ENCODE results near the gene DLG3.
"Not testable (repeated sequence)": the region's sequence is repeated elsewhere in the genome, so short reads cannot be mapped to it uniquely, and the experiment has no call there.

Gene DLG3

DNA sequence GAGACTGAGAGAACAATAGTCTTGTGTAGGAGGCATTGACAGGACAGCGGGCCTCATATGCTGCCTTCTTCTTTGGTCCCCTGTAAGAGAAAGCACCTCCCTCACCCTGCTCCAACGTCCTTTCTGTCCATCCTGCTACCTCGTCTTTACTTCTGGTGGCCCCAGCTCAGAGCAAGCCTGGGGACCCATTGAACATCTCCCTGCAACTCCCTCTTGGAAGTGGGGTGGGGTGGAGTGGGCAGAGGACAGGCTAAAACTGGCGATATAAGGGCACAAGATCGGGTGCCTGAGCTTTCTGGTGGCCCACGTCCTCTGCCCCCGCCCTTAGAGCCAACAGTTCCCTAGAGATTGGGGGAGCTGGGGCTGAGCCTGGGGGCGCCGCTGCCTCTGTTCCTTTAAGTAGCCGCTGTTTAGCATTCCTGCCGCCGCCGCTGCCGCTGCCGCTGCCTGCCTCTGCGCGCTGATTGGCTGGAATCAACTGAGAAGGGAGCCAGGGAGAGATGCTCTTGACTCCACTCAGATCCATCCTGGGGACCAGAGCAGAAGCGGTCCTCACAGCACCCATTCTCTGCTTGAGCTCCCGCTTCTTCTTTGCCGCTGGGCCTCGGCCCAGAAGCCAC, at the start of gene DLG3:
TSS of gene DLG3 (plus strand) at position 510 of the 620 bp plus-strand sequence. CDS start 367 bp downstream, outside the sequence.
- DNase-seq: no peak

DNA sequence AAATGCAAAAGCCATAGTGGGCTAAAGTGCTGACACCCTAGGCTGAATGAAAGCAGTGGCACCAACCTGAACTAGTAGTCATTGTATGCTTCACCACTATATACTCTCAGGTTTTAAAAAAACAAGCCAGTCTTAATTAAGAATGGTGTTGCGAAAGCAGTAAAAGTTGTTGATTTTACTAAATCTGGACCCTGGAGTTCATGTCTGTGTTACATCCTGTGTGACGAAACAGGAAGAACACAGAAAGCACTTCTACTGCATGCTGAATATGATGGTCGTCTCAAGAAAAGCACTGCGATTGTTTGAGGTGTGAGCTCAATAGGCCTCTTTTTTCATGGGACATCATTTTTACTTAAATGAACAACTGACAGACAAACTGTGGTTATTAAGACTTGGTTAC, 45.7 kb upstream of the DLG3 start:
- no peak for DNase-seq

DNA sequence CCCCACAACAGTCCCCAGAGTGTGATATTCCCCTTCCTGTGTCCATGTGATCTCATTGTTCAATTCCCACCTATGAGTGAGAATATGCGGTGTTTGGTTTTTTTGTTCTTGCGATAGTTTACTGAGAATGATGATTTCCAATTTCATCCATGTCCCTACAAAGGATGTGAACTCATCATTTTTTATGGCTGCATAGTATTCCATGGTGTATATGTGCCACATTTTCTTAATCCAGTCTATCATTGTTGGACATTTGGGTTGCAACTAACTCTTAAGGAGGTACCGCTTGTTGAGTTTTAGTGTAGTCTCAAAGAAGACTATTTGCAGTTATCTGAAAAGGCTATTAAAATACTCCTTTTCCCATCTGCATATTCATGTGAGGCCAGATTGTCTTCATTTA, 44.5 kb upstream of the DLG3 start:
- not testable (repeated sequence) for DNase-seq

DNA sequence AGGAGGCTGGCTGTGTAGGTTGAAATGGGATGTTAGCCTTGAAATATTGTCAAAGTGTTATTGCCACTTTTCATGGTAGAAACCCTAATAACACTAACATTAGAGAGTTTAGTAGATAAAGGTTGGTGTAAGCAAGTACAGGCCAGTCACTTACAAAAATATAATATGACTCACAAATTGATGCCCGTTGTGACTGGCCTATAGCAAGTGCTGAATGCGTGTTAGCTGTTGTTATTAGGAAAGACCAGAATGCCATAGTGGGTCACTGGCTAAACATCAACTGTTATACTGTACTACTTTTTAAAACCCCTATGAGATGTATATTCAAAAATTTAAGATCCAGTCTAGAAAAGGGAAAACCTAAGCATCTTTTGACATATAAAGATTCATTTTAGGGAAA, 41.9 kb upstream of the DLG3 start:
- no peak for DNase-seq

- no peak for DNase-seq
Observed at GRCh38 chrX:70405003-70405402, 39.6 kb upstream of the DLG3 start.

DNA sequence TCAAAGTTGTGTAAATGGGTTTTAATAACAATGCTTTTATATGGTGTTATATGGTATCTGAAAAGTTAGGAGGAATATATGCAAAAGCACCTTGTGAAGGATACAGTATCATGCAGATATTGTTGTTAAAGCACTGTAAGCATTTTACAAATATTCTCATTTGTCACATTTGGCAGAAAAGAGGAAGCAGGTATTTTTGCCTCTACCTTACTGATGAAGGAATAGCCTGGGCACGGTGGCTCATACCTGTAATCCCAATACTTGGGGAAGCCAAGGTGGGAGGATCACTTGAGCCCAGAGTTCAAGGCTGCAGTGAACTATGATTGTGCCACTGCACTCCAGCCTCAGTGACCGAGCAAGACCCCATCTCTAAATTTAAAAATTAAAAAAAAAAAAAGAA, 33.7 kb upstream of the DLG3 start:
- DNase-seq: no peak

- DNase-seq: no peak
Observed at GRCh38 chrX:70411475-70411874, 33.2 kb upstream of the DLG3 start.

GRCh38 chrX:70421618-70422017, 23.0 kb upstream of the DLG3 start:
- no peak for DNase-seq

- DNase-seq: no peak
Observed at GRCh38 chrX:70422851-70423341, 21.7 kb upstream of the DLG3 start, which contains the start of gene GDPD2. Gene GDPD2, plus strand, starts transcription at chrX:70423314. Its CDS starts 1,671 bp downstream, at chrX:70424985.

- DNase-seq: no peak
Observed at GRCh38 chrX:70423936-70424675, 20.5 kb upstream of the DLG3 start.

GRCh38 chrX:70424801-70425200, 19.8 kb upstream of the DLG3 start:
- no peak for DNase-seq

DNA sequence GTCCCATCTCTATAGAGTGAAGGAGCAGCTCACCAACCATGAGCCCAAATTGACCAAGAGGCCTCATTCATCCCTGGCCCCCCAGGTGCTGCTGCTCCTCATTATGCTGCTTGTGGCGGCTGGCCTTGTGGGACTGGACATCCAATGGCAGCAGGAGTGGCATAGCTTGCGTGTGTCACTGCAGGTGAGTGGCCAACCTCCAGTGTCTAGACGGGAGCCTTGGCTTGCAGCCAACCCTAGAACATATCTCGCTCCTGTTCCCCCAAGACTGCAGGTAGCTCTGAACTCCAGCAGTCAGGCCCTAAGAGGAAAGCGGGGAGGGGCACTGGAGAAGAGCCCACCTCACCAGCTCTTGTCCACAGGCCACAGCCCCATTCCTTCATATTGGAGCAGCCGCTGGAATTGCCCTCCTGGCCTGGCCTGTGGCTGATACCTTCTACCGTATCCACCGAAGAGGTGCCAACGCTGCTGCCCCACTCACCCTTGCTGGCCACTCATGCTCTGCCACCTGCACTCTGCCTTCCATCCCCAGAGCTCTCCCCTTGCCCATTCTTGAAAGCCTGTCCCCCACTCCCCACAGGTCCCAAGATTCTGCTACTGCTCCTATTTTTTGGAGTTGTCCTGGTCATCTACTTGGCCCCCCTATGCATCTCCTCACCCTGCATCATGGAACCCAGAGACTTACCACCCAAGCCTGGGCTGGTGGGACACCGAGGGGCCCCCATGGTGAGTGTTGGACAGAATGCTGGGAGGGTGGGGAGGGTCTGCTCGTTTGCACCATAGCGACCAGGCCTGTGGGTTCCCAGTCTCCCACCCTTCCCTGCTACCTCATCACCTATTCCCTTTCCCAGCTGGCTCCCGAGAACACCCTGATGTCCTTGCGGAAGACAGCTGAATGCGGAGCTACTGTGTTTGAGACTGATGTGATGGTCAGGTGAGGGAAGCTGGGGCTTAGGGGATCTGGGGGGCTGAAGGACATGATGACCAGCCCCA, 18.1 kb upstream of the DLG3 start:
- DNase-seq: no peak

GRCh38 chrX:70427365-70427764, 17.3 kb upstream of the DLG3 start:
- no peak for DNase-seq

- no peak for DNase-seq
Observed at GRCh38 chrX:70429759-70430158, 14.9 kb upstream of the DLG3 start.

GRCh38 chrX:70432936-70433847, 11.4 kb upstream of the DLG3 start:
- DNase-seq: no peak

- DNase-seq: no peak
Observed at GRCh38 chrX:70433848-70434351, 10.7 kb upstream of the DLG3 start.

GRCh38 chrX:70434352-70434866, 10.2 kb upstream of the DLG3 start:
- no peak for DNase-seq

GRCh38 chrX:70434914-70435586, 9.6 kb upstream of the DLG3 start:
- no peak for DNase-seq

DNA sequence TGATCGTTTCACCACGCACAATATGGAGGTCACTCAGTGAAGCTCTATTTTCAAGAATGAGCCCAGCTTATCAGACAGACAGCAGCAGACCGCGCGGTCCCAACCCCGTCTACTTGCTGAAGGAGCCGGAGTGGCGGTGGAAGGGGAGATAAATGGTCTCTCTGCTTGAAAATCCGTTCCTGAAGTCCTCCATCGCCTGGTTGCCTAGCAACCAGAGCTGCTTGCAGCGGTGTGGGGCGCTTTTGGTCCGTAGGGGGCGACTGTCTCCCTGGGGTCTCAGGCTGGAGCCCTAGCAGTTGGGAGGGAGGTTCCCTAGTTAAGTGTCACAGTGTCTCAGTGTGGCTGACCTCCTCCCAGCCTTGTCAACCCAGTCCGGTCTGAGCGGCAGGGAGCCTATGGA, 8.3 kb upstream of the DLG3 start:
- no peak for DNase-seq

GRCh38 chrX:70437011-70437410, 7.6 kb upstream of the DLG3 start:
- no peak for DNase-seq

Data from GOT3 (cell line).